ENCODE measurements around the gene SC5D.

Gene SC5D

GRCh38 chr11:121293288-121293594, 670 bp downstream of the SC5D start:
- DNase-seq = no peak

- DNase-seq = no peak
Observed at GRCh38 chr11:121295246-121296029, 2.9 kb downstream of the SC5D start.

- DNase-seq = no peak
Observed at GRCh38 chr11:121297872-121298271, 5.3 kb downstream of the SC5D start.

- DNase-seq = no peak
Observed at GRCh38 chr11:121298774-121299173, 6.2 kb downstream of the SC5D start.

GRCh38 chr11:121299417-121299816, 6.8 kb downstream of the SC5D start:
- DNase-seq = no peak

- no peak for DNase-seq
Observed at GRCh38 chr11:121300313-121300971, 7.9 kb downstream of the SC5D start.

GRCh38 chr11:121300972-121301699, 8.6 kb downstream of the SC5D start:
- no peak for DNase-seq

- no peak for DNase-seq
Observed at GRCh38 chr11:121304759-121305158, 12.2 kb downstream of the SC5D start.

- DNase-seq = no peak
Observed at GRCh38 chr11:121308816-121309215, 16.2 kb downstream of the SC5D start.

GRCh38 chr11:121309688-121310087, 17.1 kb downstream of the SC5D start:
- DNase-seq = no peak

- DNase-seq = no peak
Observed at GRCh38 chr11:121310908-121311307, 18.3 kb downstream of the SC5D start.

- DNase-seq = no peak
Observed at GRCh38 chr11:121311373-121311772, 18.8 kb downstream of the SC5D start.

- no peak for DNase-seq
Observed at GRCh38 chr11:121312483-121312882, 19.9 kb downstream of the SC5D start.

- no peak for DNase-seq
Observed at GRCh38 chr11:121318848-121319834, 26.6 kb downstream of the SC5D start.

GRCh38 chr11:121321614-121322243, 29.2 kb downstream of the SC5D start:
- no peak for DNase-seq

- DNase-seq = no peak
Observed at GRCh38 chr11:121323046-121323607, 30.6 kb downstream of the SC5D start.

GRCh38 chr11:121326230-121326629, 33.7 kb downstream of the SC5D start:
- DNase-seq = no peak

- no peak for DNase-seq
Observed at GRCh38 chr11:121327553-121327952, 35.0 kb downstream of the SC5D start.

- DNase-seq = no peak
Observed at GRCh38 chr11:121328176-121328966, 35.8 kb downstream of the SC5D start.

- DNase-seq = no peak
Observed at GRCh38 chr11:121328967-121329679, 36.6 kb downstream of the SC5D start.
